Immature natural killer cell (primary cell): Measurements from ENCODE around the gene CHSY1. TPM values are rescaled to one million over a fixed set of nuclear protein-coding genes. Genes with fewer than 3 reads are reported as not detected.

Source experiments
- DNase-seq, 3 donors: peaks; one replicate each; pipeline ENCODE4 v3.0.0; 2022; ENCODE audit warnings: mixed read lengths in 1 of 3
- H3K27ac Mint-ChIP-seq, 6 donors: one replicate each; pipeline ENCODE4 v1.8.0; 2020; ENCODE audit warnings: mixed read lengths in 6 of 6, mild to moderate bottlenecking in 5 of 6, inconsistent platforms in 4 of 6, moderate library complexity in 3 of 6
- H3K27me3 Mint-ChIP-seq, 3 donors: one replicate each; pipeline ENCODE4 v1.8.0; 2020 to 2021; ENCODE audit warnings: low read depth in 3 of 3, mild to moderate bottlenecking in 3 of 3, mixed read lengths in 3 of 3, moderate library complexity in 3 of 3, inconsistent platforms in 1 of 3
- H3K36me3 Mint-ChIP-seq, 3 donors: one replicate each; pipeline ENCODE4 v1.8.0; 2020; ENCODE audit warnings: mixed read lengths in 3 of 3, inconsistent platforms in 2 of 3, mild to moderate bottlenecking in 2 of 3
- H3K4me1 Mint-ChIP-seq, 2 donors: one replicate each; pipeline ENCODE4 v1.8.0; 2020; ENCODE audit warnings: inconsistent platforms in 2 of 2, mild to moderate bottlenecking in 2 of 2, mixed read lengths in 2 of 2, moderate library complexity in 1 of 2
- H3K4me3 Mint-ChIP-seq, 5 donors: one replicate each; pipeline ENCODE4 v1.8.0; 2020; ENCODE audit warnings: mild to moderate bottlenecking in 5 of 5, mixed read lengths in 5 of 5, inconsistent platforms in 3 of 5, moderate library complexity in 3 of 5
- H3K9me3 Mint-ChIP-seq, 6 donors: one replicate each; pipeline ENCODE4 v1.8.0; 2020; ENCODE audit warnings: mild to moderate bottlenecking in 6 of 6, mixed read lengths in 6 of 6, inconsistent platforms in 4 of 6, moderate library complexity in 3 of 6
- polyA plus RNA-seq, 3 donors: library from polyadenylated mRNA; unstranded; fragments of 300-500 nt; fragmentation: Illumina TruSeq; gene quantifications; one replicate each; pipeline ENCODE4 v1.2.3, GENCODE V29; 2021

Gene CHSY1
- polyA plus RNA-seq, 3 donors from 2014 or later = 2.8 to 4.0 (median 2.8) TPM

- DNase-seq = no peak
- Mint-ChIP-seq H3K4me3 (no peak overlapping the region), H3K4me1 (peaks cover 32 to 40% of the 10 kb centered on the region in 2 donors)
Observed at GRCh38 chr15:101180620-101181307, 71.1 kb downstream of the CHSY1 start.

GRCh38 chr15:101179341-101180153 is 72.3 kb downstream of the CHSY1 start:
- Mint-ChIP-seq H3K27me3 (peaks cover 0 to 2% (median 0%) of the 10 kb centered on the region in 3 donors), H3K4me1 (peaks cover 32 to 36% of the 10 kb centered on the region in 2 donors), H3K27ac (peak overlapping the region in 4 of 6 donors; percentile 6 to 67 (median 57)), H3K9me3 (no peaks in the 10 kb centered on the region), H3K4me3 (no peak overlapping the region), H3K36me3 (peaks cover 6 to 14% (median 8%) of the 10 kb centered on the region in 3 donors)
- no peak for DNase-seq

More at GRCh38 chr15:101180620-101181307, 71.1 kb downstream of the CHSY1 start:
- peaks cover 0 to 2% (median 0%) of the 10 kb centered on the region in 3 donors for H3K27me3 Mint-ChIP-seq
- H3K9me3 Mint-ChIP-seq = no peaks in the 10 kb centered on the region
- peak overlapping the region in 3 of 6 donors; percentile 3 to 58 (median 17) for H3K27ac Mint-ChIP-seq
- H3K36me3 Mint-ChIP-seq = peaks cover 5 to 14% (median 6%) of the 10 kb centered on the region in 3 donors

- Mint-ChIP-seq H3K9me3 (no peaks in the 10 kb centered on the region), H3K27ac (peak overlapping the region in 2 of 6 donors; percentile 30 to 55), H3K27me3 (peaks cover 0 to 2% (median 0%) of the 10 kb centered on the region in 3 donors), H3K4me3 (no peak overlapping the region), H3K4me1 (peaks cover 31 to 34% of the 10 kb centered on the region in 2 donors), H3K36me3 (peaks cover 6 to 18% (median 8%) of the 10 kb centered on the region in 3 donors)
- no peak for DNase-seq
Observed at GRCh38 chr15:101178931-101179330, 72.9 kb downstream of the CHSY1 start.

DNA sequence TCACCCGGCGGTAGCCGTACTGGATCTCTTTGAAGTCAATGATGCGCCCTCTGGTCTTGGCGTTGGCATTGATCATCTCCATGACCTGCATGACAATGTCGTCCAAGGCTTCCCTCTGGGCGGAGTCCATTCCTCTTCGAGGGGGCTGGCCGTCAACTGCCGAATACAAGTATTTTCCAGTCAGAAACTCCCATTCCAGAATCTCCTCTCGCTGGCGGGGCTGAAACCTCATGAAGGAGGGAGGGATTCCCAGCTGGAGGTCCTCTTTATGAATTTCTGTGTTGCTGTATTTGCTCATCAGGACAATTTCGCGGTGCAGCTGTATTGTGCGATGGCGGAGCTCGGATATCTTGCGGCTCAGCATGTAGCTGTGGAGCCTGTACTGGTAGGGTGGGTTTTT is 73.4 kb downstream of the CHSY1 start:
- no peaks in the 10 kb centered on the region for H3K9me3 Mint-ChIP-seq
- peak overlapping the region in 2 of 6 donors; percentile 30 to 55 for H3K27ac Mint-ChIP-seq
- peaks cover 29 to 30% of the 10 kb centered on the region in 2 donors for H3K4me1 Mint-ChIP-seq
- no peak for DNase-seq
- H3K27me3 Mint-ChIP-seq = peaks cover 0 to 2% (median 0%) of the 10 kb centered on the region in 3 donors
- H3K4me3 Mint-ChIP-seq = no peak overlapping the region
- peaks cover 6 to 19% (median 8%) of the 10 kb centered on the region in 3 donors for H3K36me3 Mint-ChIP-seq

GRCh38 chr15:101177866-101178265 is 74.0 kb downstream of the CHSY1 start:
- no peak overlapping the region for H3K4me3 Mint-ChIP-seq
- no peaks in the 10 kb centered on the region for H3K9me3 Mint-ChIP-seq
- peaks cover 6 to 19% (median 8%) of the 10 kb centered on the region in 3 donors for H3K36me3 Mint-ChIP-seq

GRCh38 chr15:101176625-101177024 is 75.2 kb downstream of the CHSY1 start:
- Mint-ChIP-seq H3K4me3 (no peak overlapping the region), H3K4me1 (peaks cover 13 to 16% of the 10 kb centered on the region in 2 donors), H3K36me3 (peaks cover 6 to 19% (median 8%) of the 10 kb centered on the region in 3 donors), H3K9me3 (no peaks in the 10 kb centered on the region), H3K27ac (peak overlapping the region in 1 of 6 donors; percentile 9), H3K27me3 (no peaks in the 10 kb centered on the region)
- DNase-seq = no peak

More at GRCh38 chr15:101177866-101178265, 74.0 kb downstream of the CHSY1 start:
- peaks cover 26% of the 10 kb centered on the region in 2 donors for H3K4me1 Mint-ChIP-seq
- H3K27me3 Mint-ChIP-seq = no peaks in the 10 kb centered on the region
- peak overlapping the region in 1 of 6 donors; percentile 30 for H3K27ac Mint-ChIP-seq
- DNase-seq = no peak

DNA sequence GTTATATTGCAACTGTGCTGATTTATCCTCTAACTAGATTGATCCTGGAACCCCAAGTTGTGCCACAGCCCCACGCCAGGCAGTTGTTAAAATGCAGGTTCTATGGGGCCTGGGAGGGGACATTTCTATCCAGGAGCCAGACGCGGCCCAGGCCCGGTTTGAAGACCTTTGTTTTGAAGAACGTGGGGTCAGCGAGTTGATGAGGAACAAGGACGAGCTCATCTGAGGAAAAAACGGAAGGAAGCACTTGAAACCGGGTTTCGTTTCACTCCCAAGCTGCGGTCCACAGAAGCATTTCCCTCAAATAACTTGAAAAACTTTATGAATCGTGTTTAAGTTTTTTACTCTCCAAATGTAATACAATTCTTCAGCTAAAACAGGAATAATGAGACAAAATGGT is 76.4 kb downstream of the CHSY1 start:
- DNase-seq = no peak
- Mint-ChIP-seq H3K27me3 (peaks cover 0 to 1% (median 0%) of the 10 kb centered on the region in 3 donors), H3K4me3 (no peak overlapping the region), H3K27ac (peak overlapping the region in 1 of 6 donors; percentile 28), H3K9me3 (no peaks in the 10 kb centered on the region), H3K4me1 (peaks cover under 1 to 5% of the 10 kb centered on the region in 2 donors), H3K36me3 (peaks cover 6 to 19% (median 8%) of the 10 kb centered on the region in 3 donors)

DNA sequence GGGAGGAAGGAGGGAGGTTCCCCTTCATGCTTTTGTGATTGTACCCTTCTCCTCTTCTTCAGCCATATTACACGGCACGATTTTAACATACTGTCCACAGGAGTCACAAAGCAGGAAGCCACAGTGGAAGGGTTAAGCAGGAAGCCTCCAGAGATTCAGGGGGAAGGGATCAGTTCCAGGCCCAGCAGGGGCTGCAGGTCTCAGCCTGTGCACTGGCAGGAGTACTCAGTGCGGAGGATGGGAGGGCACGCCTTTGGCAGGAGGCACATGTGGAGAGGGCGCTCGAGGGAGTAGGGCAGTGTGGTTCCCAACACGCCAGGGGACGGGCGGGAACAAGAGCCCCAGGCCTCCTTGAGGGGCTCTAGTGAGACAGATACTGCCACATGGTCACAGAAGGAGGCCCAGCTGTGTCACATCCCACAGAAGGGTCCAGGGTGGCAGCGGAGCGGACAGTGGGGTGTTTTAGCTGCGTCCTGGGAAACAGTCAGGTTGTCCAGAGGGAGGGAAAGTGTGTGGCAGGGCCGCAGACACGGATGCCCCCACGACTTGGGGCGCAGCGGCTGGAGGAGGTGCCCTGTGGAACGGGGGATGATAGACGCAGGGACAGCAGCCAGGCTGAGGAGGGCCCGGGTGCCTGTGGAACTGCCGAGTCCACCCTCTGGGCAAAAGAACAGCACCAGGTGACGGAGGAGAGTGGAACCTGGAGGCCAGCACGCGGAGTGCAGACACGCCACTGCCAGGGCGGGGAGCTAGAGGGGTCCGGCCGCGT is 77.5 kb downstream of the CHSY1 start:
- peaks cover 6 to 19% (median 8%) of the 10 kb centered on the region in 3 donors for H3K36me3 Mint-ChIP-seq
- H3K4me1 Mint-ChIP-seq = peaks cover 0 to 2% of the 10 kb centered on the region in 2 donors
- DNase-seq = no peak
- peaks cover 0 to 1% (median 1%) of the 10 kb centered on the region in 3 donors for H3K27me3 Mint-ChIP-seq
- peak overlapping the region in 1 of 6 donors; percentile 3 for H3K27ac Mint-ChIP-seq
- H3K4me3 Mint-ChIP-seq = no peak overlapping the region
- no peaks in the 10 kb centered on the region for H3K9me3 Mint-ChIP-seq

GRCh38 chr15:101173233-101174119 is 78.4 kb downstream of the CHSY1 start:
- DNase-seq = no peak
- Mint-ChIP-seq H3K4me3 (no peak overlapping the region), H3K27me3 (peaks cover 0 to 1% (median 1%) of the 10 kb centered on the region in 3 donors), H3K27ac (peak overlapping the region in 1 of 6 donors; percentile 3), H3K9me3 (no peaks in the 10 kb centered on the region), H3K36me3 (peaks cover 2 to 13% (median 3%) of the 10 kb centered on the region in 3 donors), H3K4me1 (peaks cover 7 to 8% of the 10 kb centered on the region in 2 donors)

DNA sequence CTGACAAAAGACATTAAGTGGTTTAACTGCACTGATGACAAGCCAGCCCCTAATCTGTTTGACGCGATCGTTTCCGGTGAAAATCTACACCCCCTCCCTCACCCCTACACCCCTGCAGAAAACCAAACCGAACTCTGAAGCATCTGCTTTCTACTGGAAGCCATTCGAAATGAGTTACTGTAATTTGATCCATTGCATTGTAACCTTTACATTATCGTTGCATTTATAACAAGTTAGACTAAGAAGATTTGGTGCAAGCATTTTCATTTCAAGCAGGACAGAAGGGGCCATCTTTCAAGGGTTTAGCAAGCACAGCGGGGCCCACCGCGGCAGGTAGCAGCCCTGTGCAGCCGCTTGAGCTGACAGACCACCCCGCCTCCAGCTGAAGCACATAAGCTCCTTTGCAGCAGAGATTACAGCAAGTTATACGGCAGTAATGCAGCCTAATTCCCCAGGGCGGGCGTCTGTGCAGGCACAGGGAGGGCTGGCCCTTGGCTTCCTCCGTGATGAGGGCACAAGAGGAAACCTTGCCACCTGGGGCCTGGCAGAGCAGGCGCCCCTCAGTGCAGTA is 79.3 kb downstream of the CHSY1 start:
- no peak overlapping the region for H3K27ac Mint-ChIP-seq
- H3K4me1 Mint-ChIP-seq = peaks cover 16% of the 10 kb centered on the region in 2 donors
- H3K27me3 Mint-ChIP-seq = peaks cover 0 to 1% (median 1%) of the 10 kb centered on the region in 3 donors
- H3K4me3 Mint-ChIP-seq = no peak overlapping the region
- DNase-seq = no peak
- peaks cover 0 to 7% (median 3%) of the 10 kb centered on the region in 3 donors for H3K36me3 Mint-ChIP-seq
- H3K9me3 Mint-ChIP-seq = no peaks in the 10 kb centered on the region

DNA sequence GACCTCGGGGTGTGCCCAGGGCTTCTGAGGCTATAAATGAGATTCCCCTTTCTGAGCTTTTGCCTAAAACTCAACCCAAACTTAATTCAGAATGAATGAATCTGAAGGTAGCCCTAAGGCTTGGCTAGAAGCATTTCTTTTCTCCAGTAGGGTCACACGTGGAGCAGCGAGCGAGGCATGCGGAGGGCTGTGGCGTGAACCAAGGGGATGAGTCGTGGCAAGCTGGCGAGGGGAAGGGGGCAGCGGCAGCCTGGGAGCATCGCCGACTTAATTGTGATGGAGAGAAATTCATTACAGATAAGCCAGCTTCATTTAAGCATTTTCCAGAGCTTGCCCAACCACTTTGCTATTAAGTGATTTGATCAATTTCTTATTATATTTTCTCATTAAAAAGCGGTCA is 79.9 kb downstream of the CHSY1 start:
- Mint-ChIP-seq H3K27ac (no peak overlapping the region), H3K9me3 (peaks cover 0 to 4% (median 0%) of the 10 kb centered on the region in 6 donors), H3K4me3 (no peak overlapping the region), H3K36me3 (peaks cover under 1 to 4% (median 3%) of the 10 kb centered on the region in 3 donors), H3K4me1 (peaks cover 19 to 21% of the 10 kb centered on the region in 2 donors), H3K27me3 (peaks cover 0 to 1% (median 1%) of the 10 kb centered on the region in 3 donors)
- no peak for DNase-seq
